Muscle of arm (tissue), 12 donors: ENCODE measurements around the gene DGCR6L. TPM values are rescaled to one million over a fixed set of nuclear protein-coding genes. Genes with fewer than 3 reads are reported as not detected.
"Not testable (repeated sequence)": the region's sequence is repeated elsewhere in the genome, so short reads cannot be mapped to it uniquely, and the experiment has no call there.

Source experiments
- DNase-seq: peaks from one replicate; pipeline ENCODE4 v3.0.0-alpha.2; 2013
- polyA plus RNA-seq, 12 donors: library from polyadenylated mRNA; unstranded; fragments of 120-200 nt; gene quantifications; one replicate each; pipeline ENCODE4 v1.2.1, GENCODE V29; 2013; ENCODE audit not compliant: insufficient read length in 12 of 12

The DGCR6L gene
- polyA plus RNA-seq, 12 donors, result 40.2 to 98.3 (median 46.6) TPM; not detected in 1

- not testable (repeated sequence) for DNase-seq
These were observed 41.0 kb downstream of the DGCR6L start for GRCh38 chr22:20278726-20279490.

DNA sequence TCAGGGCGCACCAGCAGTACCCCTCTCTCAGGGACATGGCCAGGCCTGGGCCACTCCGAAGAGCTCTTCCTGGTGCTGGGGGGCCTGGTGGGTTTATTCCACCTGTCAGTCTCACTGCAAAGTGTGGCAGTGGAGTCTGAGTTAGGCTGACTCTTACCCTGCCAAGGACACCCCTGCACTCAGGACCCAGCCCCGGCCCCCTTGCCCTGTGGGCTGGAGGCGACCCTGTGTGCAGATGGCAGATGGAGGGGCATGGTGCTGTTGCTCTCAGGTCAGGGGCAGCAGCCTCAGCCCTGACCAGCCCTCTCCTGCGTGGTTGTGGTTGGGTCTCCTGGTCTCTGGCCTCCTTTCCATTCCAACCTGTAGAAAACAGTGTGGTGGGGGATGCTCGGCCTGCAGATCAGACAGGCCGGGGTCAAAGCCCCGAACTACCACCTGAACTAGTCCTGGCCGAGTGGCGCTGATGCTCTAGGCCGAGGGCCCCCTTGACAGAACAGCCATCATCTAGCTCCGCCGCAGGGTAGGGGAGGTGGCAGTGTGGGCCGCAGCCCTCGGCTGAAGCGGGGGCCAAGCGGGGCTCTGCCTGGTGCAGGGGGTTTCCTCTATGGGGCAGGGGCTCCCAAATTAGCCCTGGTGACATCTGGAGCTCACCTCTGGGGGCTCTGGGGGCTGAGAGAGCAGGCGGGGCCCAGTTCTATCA, 41.8 kb downstream of the DGCR6L start:
- not testable (repeated sequence) for DNase-seq

DNA sequence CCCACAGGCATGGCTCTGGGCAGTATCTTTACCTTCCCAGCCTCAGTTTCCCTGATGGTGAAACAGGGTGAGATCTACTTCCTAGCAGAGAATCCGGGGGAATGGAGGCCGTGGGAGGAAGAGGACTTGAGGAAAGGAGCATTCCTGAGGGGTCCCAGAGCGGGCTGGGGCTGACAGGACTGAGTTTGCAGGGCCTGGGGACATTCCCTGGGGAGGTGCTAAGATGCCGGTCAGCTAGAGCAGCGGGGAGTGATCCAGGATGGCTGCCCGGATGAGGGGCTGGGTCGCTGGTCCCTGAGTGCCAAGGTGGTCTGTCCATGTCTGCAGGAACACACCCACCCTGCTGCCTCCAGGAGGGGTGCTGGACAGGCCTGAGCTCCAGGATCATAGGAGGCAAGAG, 43.4 kb downstream of the DGCR6L start:
- no peak for DNase-seq

DNA sequence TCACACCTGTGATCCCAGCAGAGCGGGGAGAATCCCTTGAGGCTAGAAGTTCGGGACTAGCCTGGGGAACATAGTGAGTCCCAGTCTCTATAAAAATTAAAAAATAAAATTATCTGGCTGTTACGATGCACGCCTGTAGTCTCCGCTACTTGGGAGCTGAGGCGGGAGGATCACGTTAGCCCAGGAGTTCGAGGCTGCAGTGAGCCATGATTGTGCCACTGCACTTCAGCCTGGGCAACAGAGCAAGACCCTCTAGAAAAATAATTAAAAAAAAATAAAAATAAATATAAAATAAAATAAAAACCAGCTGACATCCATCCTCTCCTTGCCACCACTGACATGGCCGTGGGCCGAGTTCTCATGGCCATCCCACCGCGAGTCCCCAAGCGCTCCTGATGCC, 44.0 kb downstream of the DGCR6L start:
- DNase-seq, result no peak

GRCh38 chr22:20275325-20275724, 44.5 kb downstream of the DGCR6L start:
- DNase-seq, result not testable (repeated sequence)

DNA sequence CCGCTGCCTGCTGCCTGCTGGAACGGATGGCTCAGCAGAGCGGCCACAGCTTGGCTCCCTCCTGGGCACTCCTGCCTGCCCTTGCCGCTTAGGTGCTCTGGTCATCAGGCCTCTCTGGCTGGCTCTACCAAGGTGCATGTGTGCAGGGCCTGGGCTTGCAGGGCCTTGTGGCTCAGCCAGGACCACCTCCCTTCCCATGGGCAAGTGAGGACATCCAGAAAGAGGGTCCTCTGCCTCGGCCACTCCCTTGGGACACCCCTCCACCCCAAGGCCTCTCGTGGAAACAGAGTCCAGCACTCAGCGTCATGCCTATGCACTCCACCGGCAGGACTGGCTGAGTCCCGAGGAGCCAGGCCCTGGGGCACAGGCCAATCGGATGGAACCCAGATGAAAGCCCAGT, 45.5 kb downstream of the DGCR6L start:
- not testable (repeated sequence) for DNase-seq

- no peak for DNase-seq
These were observed 46.1 kb downstream of the DGCR6L start for GRCh38 chr22:20273758-20274181.

- DNase-seq, result no peak
These were observed 47.2 kb downstream of the DGCR6L start for GRCh38 chr22:20272700-20273099.

GRCh38 chr22:20272174-20272573, 47.7 kb downstream of the DGCR6L start:
- DNase-seq, result no peak

- no peak for DNase-seq
These were observed 48.5 kb downstream of the DGCR6L start for GRCh38 chr22:20271114-20271994.

GRCh38 chr22:20270190-20271113, 49.4 kb downstream of the DGCR6L start:
- DNase-seq, result not testable (repeated sequence)

- not testable (repeated sequence) for DNase-seq
These were observed 50.2 kb downstream of the DGCR6L start for GRCh38 chr22:20269673-20270072.

DNA sequence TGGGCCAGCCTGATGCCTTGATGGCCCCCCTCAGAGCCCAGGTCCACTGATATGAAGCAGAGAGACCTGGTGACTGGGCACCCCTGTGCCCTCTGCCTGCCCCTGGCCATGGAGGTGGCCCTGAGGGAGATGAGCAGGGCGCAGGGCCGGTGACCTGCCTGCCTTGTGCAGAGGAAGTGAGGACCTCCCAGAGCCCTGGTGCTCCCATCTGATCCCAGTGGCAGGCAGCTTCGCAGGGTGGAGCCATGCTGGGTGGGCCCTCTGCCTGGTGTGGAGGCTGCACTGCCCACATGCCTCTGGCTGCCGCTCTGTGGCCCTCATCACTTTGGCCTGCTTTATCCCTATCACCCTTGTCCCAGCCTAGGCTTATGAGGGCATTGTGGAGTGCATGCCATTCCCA, 50.7 kb downstream of the DGCR6L start:
- not testable (repeated sequence) for DNase-seq

- DNase-seq, result no peak
These were observed 51.4 kb downstream of the DGCR6L start, which contains the start of gene RTN4R for GRCh38 chr22:20268279-20269012. Gene RTN4R, minus strand, starts transcription at chr22:20268318. Its CDS starts 226 bp downstream, at chr22:20268092.

DNA sequence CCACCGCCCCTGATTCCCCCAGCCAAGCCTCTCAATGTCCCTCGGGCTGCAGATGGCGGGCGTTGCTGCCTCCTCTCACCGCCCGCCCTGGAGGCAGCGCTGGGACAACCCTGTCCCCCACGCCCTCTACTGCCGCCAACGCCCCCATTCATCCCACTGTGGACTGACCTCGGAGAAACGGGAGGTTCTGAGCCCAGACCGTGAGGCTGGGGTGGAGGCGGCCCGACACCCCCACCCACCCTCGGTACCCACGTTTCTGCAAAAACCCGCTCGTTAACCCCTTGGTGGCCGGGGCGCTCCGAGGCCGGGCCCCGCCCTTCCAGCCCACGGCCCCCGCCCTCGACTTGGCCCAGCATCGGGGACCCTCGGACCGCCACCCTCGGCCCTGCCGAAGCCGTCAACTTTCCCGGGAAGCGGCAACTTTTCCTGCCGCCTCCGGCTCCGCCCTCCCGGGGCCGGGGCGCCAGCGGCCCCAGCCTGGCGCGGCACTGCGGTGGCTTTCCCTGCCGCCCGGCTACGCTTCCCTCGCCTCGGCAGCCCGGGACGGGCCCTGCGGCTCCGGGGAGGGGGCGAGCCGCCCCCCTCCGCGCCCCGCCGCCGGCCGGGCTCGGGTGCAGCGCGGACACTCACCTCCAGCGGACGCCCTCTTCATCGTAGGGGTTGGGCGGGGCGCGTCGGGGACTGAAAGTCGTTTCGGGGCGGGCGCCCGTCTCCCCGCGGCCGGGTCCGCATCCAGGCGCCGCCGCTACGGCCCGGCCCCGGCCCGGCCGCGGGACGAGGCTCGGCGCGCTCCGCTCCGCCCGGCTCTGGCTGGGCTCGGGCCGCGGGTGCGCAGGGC, 52.2 kb downstream of the DGCR6L start:
- DNase-seq, result no peak

DNA sequence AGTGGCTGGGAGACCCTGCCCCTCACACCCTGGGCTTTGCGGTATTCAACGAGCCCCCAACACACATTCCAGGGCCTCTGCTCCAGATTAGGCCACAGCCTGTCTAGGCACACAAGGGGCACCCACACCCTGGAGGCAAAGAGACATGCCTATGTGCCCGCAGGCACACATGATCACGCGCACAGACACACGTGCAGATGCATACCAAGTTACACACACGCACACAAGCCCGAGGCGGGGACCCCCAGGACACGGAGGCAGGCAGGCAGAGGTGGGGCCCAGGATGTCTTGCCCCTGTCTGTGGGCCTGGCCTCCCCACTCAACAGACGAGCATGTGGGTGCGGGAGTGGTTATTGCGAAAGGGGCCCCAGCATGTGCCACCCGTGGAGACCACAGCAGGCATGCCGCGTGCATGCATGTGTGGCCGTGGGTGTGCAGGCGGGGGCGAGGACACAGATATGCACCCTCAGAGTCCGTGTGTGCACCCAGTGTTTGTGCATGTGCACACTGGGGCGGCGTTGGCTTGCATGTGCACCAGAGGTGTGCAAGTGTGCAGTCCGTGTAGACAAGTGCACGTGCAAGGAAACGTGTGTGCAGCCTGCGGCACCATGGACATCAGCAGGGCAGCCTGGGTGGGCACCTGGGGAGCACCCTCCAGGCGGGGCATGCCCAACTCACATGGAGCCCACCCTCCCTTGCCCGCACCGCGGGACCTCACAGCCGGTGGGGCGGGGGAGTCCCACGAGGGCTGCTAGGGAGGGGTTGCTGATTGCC, 53.0 kb downstream of the DGCR6L start:
- DNase-seq, result not testable (repeated sequence)

GRCh38 chr22:20265772-20266666, 53.8 kb downstream of the DGCR6L start:
- DNase-seq, result not testable (repeated sequence)
